HepG2 (cell line): ENCODE results near the gene SBNO2. TPM values are rescaled to one million over a fixed set of nuclear protein-coding genes. Genes with fewer than 3 reads are reported as not detected.

Experiments
- BRCA1 ChIP-seq: sonication (generic); formaldehyde crosslinking; IDR thresholded peaks from 2 replicates; pipeline ENCODE4 v1.4.0; 2020; ENCODE audit warnings: missing genetic modification reagents
- GATA4 ChIP-seq: sonication (generic); IDR thresholded peaks from 2 replicates; pipeline ENCODE4 v1.6.1; 2016; ENCODE audit warnings: antibody characterized with exemption, low read depth, borderline replicate concordance
- LCORL ChIP-seq, 2 experiments: fragments of 450-650 bp in 1 of 2; sonication (generic) in 1 of 2; formaldehyde crosslinking in 1 of 2; IDR thresholded peaks; 2 replicates each; pipeline versions ENCODE4 v1.5.0 to v1.6.1; 2017 to 2020; ENCODE audit warnings: antibody characterized with exemption in 1 of 2, missing genetic modification reagents in 1 of 2
- MYNN ChIP-seq: sonication (generic); formaldehyde crosslinking; IDR thresholded peaks from 2 replicates; pipeline ENCODE4 v1.4.0; 2020; ENCODE audit warnings: mild to moderate bottlenecking, low read depth, missing genetic modification reagents
- NRL ChIP-seq: sonication (generic); formaldehyde crosslinking; IDR thresholded peaks from 2 replicates; pipeline ENCODE4 v1.5.0; 2020; ENCODE audit warnings: missing genetic modification reagents, mild to moderate bottlenecking, moderate library complexity, borderline replicate concordance
- RXRB ChIP-seq: IDR thresholded peaks from 2 replicates; pipeline ENCODE4 v1.6.1; 2016; ENCODE audit warnings: borderline replicate concordance, missing genetic modification reagents, missing compliant biosample characterization
- SALL1 ChIP-seq: sonication (generic); formaldehyde crosslinking; IDR thresholded peaks from 2 replicates; pipeline ENCODE4 v1.8.0; 2022; ENCODE audit warnings: mild to moderate bottlenecking, missing genetic modification reagents
- TAF15 ChIP-seq: fragments of 200-400 bp; formaldehyde crosslinking; IDR thresholded peaks from one replicate; pipeline ENCODE4 v1.6.1; 2018; ENCODE audit warnings: mild to moderate bottlenecking, low read depth, low read length; ENCODE audit not compliant: poor library complexity, severe bottlenecking
- TBX2 ChIP-seq: sonication (generic); formaldehyde crosslinking; IDR thresholded peaks from 2 replicates; pipeline ENCODE4 v1.5.0; 2020; ENCODE audit warnings: missing genetic modification reagents, mild to moderate bottlenecking, borderline replicate concordance
- TOE1 ChIP-seq: sonication (generic); formaldehyde crosslinking; IDR thresholded peaks from 2 replicates; pipeline ENCODE4 v1.4.0; 2020; ENCODE audit warnings: mild to moderate bottlenecking, missing genetic modification reagents
- TSC22D2 ChIP-seq: sonication (generic); formaldehyde crosslinking; IDR thresholded peaks from 2 replicates; pipeline ENCODE4 v1.5.1; 2020; ENCODE audit warnings: missing genetic modification reagents, mild to moderate bottlenecking, borderline replicate concordance
- U2AF2 ChIP-seq: fragments of 200-400 bp; formaldehyde crosslinking; IDR thresholded peaks from 2 replicates; pipeline ENCODE4 v1.6.1; 2017; ENCODE audit warnings: low read depth, mild to moderate bottlenecking, low read length
- ZFX ChIP-seq: sonication (generic); formaldehyde crosslinking; IDR thresholded peaks from 2 replicates; pipeline ENCODE4 v1.4.0; 2020; ENCODE audit warnings: mild to moderate bottlenecking, low read depth, missing genetic modification reagents, moderate library complexity
- ZNF260 ChIP-seq: sonication (generic); formaldehyde crosslinking; IDR thresholded peaks from 2 replicates; pipeline ENCODE4 v1.4.0; 2020; ENCODE audit warnings: missing genetic modification reagents, low read depth, mild to moderate bottlenecking, borderline replicate concordance
- ZNF414 ChIP-seq: sonication (generic); formaldehyde crosslinking; IDR thresholded peaks from 2 replicates; pipeline ENCODE4 v1.5.0; 2020; ENCODE audit warnings: missing genetic modification reagents
- ZNF430 ChIP-seq: sonication (generic); formaldehyde crosslinking; IDR thresholded peaks from 2 replicates; pipeline ENCODE4 v1.9.0; 2021; ENCODE audit warnings: mild to moderate bottlenecking, missing genetic modification reagents
- ZNF83 ChIP-seq: sonication (generic); formaldehyde crosslinking; IDR thresholded peaks from 2 replicates; pipeline ENCODE4 v1.4.0; 2020; ENCODE audit warnings: missing genetic modification reagents, mild to moderate bottlenecking, borderline replicate concordance
- polyA plus RNA-seq, 8 experiments: library from polyadenylated mRNA; depleted of rRNA in 3 of 8; stranded (reverse) in 7 of 8; unstranded in 1 of 8; fragments of >200 nt; fragmentation: Illumina TruSeq in 4 of 8; extraction: Trizol in 4 of 8; gene quantifications; 2 replicates each; pipeline versions ENCODE4 v1.2.1 to v1.2.3, GENCODE V29; 2011 to 2016; ENCODE audit warnings: low read depth in 4 of 8, missing spikeins in 1 of 8, mixed read lengths in 1 of 8; ENCODE audit not compliant: insufficient read depth in 1 of 8
- total RNA-seq, 5 experiments: library from RNA; depleted of rRNA; stranded (reverse); fragments of >200 nt; fragmentation: Illumina TruSeq; extraction: Trizol; gene quantifications; 2 replicates each; pipeline ENCODE4 v1.2.3, GENCODE V29; 2016; ENCODE audit warnings: low read depth in 1 of 5
- TF ChIP-seq, protein P1 (sequence below): sonication (generic); formaldehyde crosslinking; IDR thresholded peaks from 2 replicates; pipeline ENCODE4 v1.5.1; 2020; ENCODE audit warnings: mild to moderate bottlenecking, missing genetic modification reagents
- TF ChIP-seq, protein P2 (sequence below): sonication (generic); formaldehyde crosslinking; IDR thresholded peaks from 2 replicates; pipeline ENCODE4 v1.4.0; 2020; ENCODE audit warnings: missing genetic modification reagents, mild to moderate bottlenecking, borderline replicate concordance
- TF ChIP-seq, protein P3 (sequence below): sonication (generic); formaldehyde crosslinking; IDR thresholded peaks from 2 replicates; pipeline ENCODE4 v1.8.0; 2022; ENCODE audit warnings: missing genetic modification reagents, mild to moderate bottlenecking, inconsistent platforms, borderline replicate concordance

Gene SBNO2
- total and polyA plus RNA-seq, 2 of the 13 experiments (the other 11 are each of a cell fraction or from before 2014, with no cell fraction given): 8.6 to 10.4 TPM

- TF ChIP-seq ZNF414 (CRISPR knock-in tag) (no peak), ZNF430 (CRISPR knock-in tag) (no peak), GATA4 (no peak), NRL (CRISPR knock-in tag) (peak; percentile 30), TSC22D2 (CRISPR knock-in tag) (0 out of 2 replicates have a peak, but pooled peaks have one; percentile 43), BRCA1 (CRISPR knock-in tag) (no peak), TOE1 (CRISPR knock-in tag) (no peak), RXRB (CRISPR knock-in tag) (no peak), SALL1 (CRISPR knock-in tag) (no peak), U2AF2 (no peak), TAF15 (no peak), ZNF83 (CRISPR knock-in tag) (no peak), ZNF260 (CRISPR knock-in tag) (no peak), ZFX (CRISPR knock-in tag) (0 out of 2 replicates have a peak, but pooled peaks have one; percentile 31), MYNN (no peak), TBX2 (CRISPR knock-in tag) (no peak), LCORL (IDR thresholded peaks at IDR 0.05) (no peak), LCORL (CRISPR knock-in tag; IDR thresholded peaks at IDR 0.05) (no peak)
- TF ChIP-seq, protein P1, sequence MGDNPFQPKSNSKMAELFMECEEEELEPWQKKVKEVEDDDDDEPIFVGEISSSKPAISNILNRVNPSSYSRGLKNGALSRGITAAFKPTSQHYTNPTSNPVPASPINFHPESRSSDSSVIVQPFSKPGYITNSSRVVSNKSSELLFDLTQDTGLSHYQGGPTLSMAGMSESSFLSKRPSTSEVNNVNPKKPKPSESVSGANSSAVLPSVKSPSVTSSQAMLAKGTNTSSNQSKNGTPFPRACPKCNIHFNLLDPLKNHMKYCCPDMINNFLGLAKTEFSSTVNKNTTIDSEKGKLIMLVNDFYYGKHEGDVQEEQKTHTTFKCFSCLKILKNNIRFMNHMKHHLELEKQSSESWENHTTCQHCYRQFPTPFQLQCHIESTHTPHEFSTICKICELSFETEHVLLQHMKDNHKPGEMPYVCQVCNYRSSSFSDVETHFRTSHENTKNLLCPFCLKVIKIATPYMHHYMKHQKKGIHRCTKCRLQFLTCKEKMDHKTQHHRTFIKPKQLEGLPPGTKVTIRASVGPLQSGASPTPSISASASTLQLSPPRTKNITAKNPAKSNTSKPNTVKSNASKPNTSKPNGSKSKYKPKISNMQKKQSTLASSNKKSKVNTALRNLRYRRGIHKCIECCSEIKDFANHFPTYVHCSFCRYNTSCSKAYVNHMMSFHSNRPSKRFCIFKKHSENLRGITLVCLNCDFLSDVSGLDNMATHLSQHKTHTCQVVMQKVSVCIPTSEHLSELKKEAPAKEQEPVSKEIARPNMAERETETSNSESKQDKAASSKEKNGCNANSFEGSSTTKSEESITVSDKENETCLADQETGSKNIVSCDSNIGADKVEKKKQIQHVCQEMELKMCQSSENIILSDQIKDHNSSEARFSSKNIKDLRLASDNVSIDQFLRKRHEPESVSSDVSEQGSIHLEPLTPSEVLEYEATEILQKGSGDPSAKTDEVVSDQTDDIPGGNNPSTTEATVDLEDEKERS (CRISPR knock-in tag): no peak
- TF ChIP-seq, protein P2, sequence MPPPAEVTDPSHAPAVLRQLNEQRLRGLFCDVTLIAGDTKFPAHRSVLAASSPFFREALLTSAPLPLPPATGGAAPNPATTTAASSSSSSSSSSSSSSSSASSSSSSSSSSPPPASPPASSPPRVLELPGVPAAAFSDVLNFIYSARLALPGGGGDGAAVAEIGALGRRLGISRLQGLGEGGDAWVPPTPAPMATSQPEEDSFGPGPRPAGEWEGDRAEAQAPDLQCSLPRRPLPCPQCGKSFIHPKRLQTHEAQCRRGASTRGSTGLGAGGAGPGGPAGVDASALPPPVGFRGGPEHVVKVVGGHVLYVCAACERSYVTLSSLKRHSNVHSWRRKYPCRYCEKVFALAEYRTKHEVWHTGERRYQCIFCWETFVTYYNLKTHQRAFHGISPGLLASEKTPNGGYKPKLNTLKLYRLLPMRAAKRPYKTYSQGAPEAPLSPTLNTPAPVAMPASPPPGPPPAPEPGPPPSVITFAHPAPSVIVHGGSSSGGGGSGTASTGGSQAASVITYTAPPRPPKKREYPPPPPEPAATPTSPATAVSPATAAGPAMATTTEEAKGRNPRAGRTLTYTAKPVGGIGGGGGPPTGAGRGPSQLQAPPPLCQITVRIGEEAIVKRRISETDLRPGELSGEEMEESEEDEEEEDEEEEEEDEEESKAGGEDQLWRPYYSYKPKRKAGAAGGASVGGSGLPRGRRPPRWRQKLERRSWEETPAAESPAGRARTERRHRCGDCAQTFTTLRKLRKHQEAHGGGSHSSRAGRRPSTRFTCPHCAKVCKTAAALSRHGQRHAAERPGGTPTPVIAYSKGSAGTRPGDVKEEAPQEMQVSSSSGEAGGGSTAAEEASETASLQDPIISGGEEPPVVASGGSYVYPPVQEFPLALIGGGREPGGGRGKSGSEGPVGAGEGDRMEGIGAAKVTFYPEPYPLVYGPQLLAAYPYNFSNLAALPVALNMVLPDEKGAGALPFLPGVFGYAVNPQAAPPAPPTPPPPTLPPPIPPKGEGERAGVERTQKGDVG (CRISPR knock-in tag): 0 out of 2 replicates have a peak, but pooled peaks have one; percentile 27
- TF ChIP-seq, protein P3, sequence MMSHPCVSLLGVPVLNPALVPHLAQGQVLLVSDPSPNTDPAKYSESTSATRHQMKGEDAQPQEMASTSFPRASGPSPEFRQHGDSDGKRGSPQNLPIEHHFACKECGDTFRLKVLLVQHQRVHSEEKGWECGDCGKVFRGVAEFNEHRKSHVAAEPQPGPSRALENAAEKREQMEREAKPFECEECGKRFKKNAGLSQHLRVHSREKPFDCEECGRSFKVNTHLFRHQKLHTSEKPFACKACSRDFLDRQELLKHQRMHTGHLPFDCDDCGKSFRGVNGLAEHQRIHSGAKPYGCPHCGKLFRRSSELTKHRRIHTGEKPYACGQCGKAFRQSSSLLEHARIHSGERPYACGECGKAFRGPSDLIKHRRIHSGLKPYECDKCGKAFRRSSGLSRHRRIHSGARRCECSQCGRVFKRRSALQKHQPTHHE (CRISPR knock-in tag): no peak
Measured at GRCh38 chr19:1105008-1105872, 68.8 kb downstream of the SBNO2 start (continued).
